Smooth muscle cell (in vitro differentiated cells): ENCODE measurements around the gene CTNND2. TPM values are rescaled to one million over a fixed set of nuclear protein-coding genes. Genes with fewer than 3 reads are reported as not detected.

Experiments used
- DNase-seq: peaks from one replicate; lab custom pipeline; 2025; ENCODE audit not compliant: unreplicated experiment; lab: John Stamatoyannopoulos, UW
- H2AFZ ChIP-seq: fragments of 200-600 bp; sonication (generic); 2 replicates; pipeline ENCODE4 v1.6.0; 2016; ENCODE audit warnings: antibody characterized with exemption, low read depth, mild to moderate bottlenecking
- H3F3A ChIP-seq: fragments of 200-600 bp; sonication (generic); 2 replicates; pipeline ENCODE4 v1.6.0; 2017; ENCODE audit warnings: antibody characterized with exemption, low read depth
- H3K27ac ChIP-seq: fragments of 200-600 bp; sonication (generic); 2 replicates; pipeline ENCODE4 v1.5.1; 2016; ENCODE audit warnings: low read depth, mild to moderate bottlenecking
- H3K27me3 ChIP-seq: fragments of 200-600 bp; sonication (generic); 2 replicates; pipeline ENCODE4 v1.6.1; 2016; ENCODE audit warnings: low read depth, mild to moderate bottlenecking
- H3K36me3 ChIP-seq: fragments of 200-600 bp; sonication (generic); 2 replicates; pipeline ENCODE4 v1.5.1; 2016; ENCODE audit warnings: low read depth
- H3K4me1 ChIP-seq: fragments of 200-600 bp; sonication (generic); 2 replicates; pipeline ENCODE4 v1.5.1; 2016; ENCODE audit warnings: low read depth
- H3K4me2 ChIP-seq: fragments of 200-600 bp; sonication (generic); 2 replicates; pipeline ENCODE4 v1.6.0; 2016; ENCODE audit warnings: mild to moderate bottlenecking
- H3K4me3 ChIP-seq: fragments of 200-600 bp; sonication (generic); 2 replicates; pipeline ENCODE4 v1.5.1; 2016; ENCODE audit warnings: mild to moderate bottlenecking
- H3K79me2 ChIP-seq: fragments of 200-600 bp; sonication (generic); 2 replicates; pipeline ENCODE4 v1.6.0; 2016; ENCODE audit warnings: low read depth, mild to moderate bottlenecking
- H3K9ac ChIP-seq: fragments of 200-600 bp; sonication (generic); 2 replicates; pipeline ENCODE4 v1.6.0; 2016; ENCODE audit warnings: low read depth
- H3K9me3 ChIP-seq: fragments of 200-600 bp; sonication (generic); replicated peaks from 2 replicates; pipeline ENCODE4 v1.5.1; 2016; ENCODE audit warnings: low read depth
- H4K20me1 ChIP-seq: fragments of 200-600 bp; sonication (generic); 2 replicates; pipeline ENCODE4 v1.6.0; 2016; ENCODE audit warnings: low read depth
- WGBS: methylation state at CpG from one replicate; pipeline ENCODE4 v1.1.7; 2016; ENCODE audit warnings: low lambda C conversion rate; 5-methylcytosine and 5-hydroxymethylcytosine counted together
- polyA plus RNA-seq: library from polyadenylated mRNA; unstranded; fragments of >200 nt; fragmentation: Nextera tagmentation; extraction: Ambion mirVana; gene quantifications from 2 replicates; pipeline ENCODE4 v1.2.1, GENCODE V29; 2016
- total RNA-seq: library from RNA; depleted of rRNA; stranded (reverse); fragments of >200 nt; gene quantifications from 2 replicates; pipeline ENCODE4 v1.2.3, GENCODE V29; 2014
- TF ChIP-seq, protein P1 (sequence below): fragments of 200-600 bp; sonication (generic); IDR thresholded peaks from 2 replicates; pipeline ENCODE4 v1.5.1; 2017; ENCODE audit warnings: borderline replicate concordance, mild to moderate bottlenecking, antibody characterized with exemption; ENCODE audit not compliant: insufficient read depth, poor library complexity, severe bottlenecking

The CTNND2 gene
- total and polyA plus RNA-seq, 2 experiments from 2014 or later = 2.7 to 5.8 TPM

DNA sequence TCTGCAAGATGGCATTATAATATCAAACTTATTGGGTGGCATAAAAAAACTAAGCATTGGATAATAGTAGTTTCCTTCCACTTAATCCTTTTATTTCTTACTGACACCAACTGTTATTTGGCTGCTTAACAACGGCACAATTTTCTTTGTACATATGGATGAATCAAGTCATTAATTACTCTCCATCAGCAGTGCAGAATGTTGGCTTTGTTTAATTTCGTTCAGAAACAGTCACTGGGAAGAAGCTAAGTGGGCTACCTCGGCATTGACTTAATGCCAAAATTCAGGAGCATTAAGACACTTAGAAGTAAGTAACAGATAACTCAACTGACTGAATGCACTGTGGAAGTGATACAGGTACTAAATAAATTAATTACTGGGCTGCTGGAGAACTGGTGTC lies 460.4 kb downstream of the CTNND2 start:
- H3K9ac ChIP-seq = no peak overlapping the region
- no peaks in the 10 kb centered on the region for H4K20me1 ChIP-seq
- no peaks in the 10 kb centered on the region for H3K79me2 ChIP-seq
- peaks cover 3% of the 10 kb centered on the region for H3K4me1 ChIP-seq
- H2AFZ ChIP-seq = no peak overlapping the region
- H3K36me3 ChIP-seq = no peaks in the 10 kb centered on the region
- H3K9me3 ChIP-seq = no peaks in the 10 kb centered on the region
- no peak overlapping the region for H3K4me3 ChIP-seq
- no peak overlapping the region for H3K27ac ChIP-seq
- no peak overlapping the region for H3K4me2 ChIP-seq
- no peaks in the 10 kb centered on the region for H3K27me3 ChIP-seq
- no peak for DNase-seq
- 74% methylated on average over 3 of the region's 3 CpGs for WGBS
- TF ChIP-seq, protein P1, sequence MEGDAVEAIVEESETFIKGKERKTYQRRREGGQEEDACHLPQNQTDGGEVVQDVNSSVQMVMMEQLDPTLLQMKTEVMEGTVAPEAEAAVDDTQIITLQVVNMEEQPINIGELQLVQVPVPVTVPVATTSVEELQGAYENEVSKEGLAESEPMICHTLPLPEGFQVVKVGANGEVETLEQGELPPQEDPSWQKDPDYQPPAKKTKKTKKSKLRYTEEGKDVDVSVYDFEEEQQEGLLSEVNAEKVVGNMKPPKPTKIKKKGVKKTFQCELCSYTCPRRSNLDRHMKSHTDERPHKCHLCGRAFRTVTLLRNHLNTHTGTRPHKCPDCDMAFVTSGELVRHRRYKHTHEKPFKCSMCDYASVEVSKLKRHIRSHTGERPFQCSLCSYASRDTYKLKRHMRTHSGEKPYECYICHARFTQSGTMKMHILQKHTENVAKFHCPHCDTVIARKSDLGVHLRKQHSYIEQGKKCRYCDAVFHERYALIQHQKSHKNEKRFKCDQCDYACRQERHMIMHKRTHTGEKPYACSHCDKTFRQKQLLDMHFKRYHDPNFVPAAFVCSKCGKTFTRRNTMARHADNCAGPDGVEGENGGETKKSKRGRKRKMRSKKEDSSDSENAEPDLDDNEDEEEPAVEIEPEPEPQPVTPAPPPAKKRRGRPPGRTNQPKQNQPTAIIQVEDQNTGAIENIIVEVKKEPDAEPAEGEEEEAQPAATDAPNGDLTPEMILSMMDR = no peak
- no peaks in the 10 kb centered on the region for H3F3A ChIP-seq

DNA sequence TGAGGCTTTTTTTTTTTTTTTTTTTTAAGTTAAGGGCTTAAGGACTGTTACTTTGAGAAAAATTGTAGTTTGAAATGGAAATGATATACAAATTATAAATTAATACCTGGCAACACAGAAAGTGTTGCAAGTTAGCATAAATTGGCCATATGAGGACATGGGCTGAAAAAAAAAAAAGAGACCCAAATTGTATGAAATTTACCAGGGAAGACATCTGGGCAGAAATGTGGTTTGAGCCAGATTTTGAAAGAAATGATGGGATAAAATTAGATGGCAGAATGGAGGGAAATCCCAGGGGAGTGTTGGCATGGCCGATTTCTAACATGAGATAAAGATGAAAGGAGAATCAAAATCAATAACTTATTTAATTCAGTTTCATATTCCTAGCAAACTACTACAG lies 472.1 kb downstream of the CTNND2 start:
- Histone ChIP-seq H4K20me1 (no peaks in the 10 kb centered on the region), H3K4me2 (no peak overlapping the region), H3F3A (no peaks in the 10 kb centered on the region), H3K27me3 (no peaks in the 10 kb centered on the region), H3K4me3 (no peak overlapping the region), H2AFZ (no peak overlapping the region), H3K79me2 (no peaks in the 10 kb centered on the region), H3K36me3 (no peaks in the 10 kb centered on the region), H3K4me1 (no peaks in the 10 kb centered on the region), H3K9ac (no peak overlapping the region), H3K27ac (no peak overlapping the region), H3K9me3 (no peaks in the 10 kb centered on the region)
- WGBS = 90% methylated on average over 1 of the region's 1 CpG
- DNase-seq = no peak
- TF ChIP-seq, protein P1 = no peak

- 85% methylated on average over 7 of the region's 7 CpGs for WGBS
- no peaks in the 10 kb centered on the region for H3K27me3 ChIP-seq
Measured at GRCh38 chr5:11429254-11429653, 475.0 kb downstream of the CTNND2 start.

GRCh38 chr5:11427569-11427968 lies 476.7 kb downstream of the CTNND2 start:
- H3K9ac ChIP-seq = no peak overlapping the region
- H3K9me3 ChIP-seq = no peaks in the 10 kb centered on the region
- DNase-seq = no peak
- H3K36me3 ChIP-seq = no peaks in the 10 kb centered on the region
- H3K4me1 ChIP-seq = no peaks in the 10 kb centered on the region
- WGBS = 93% methylated on average over 1 of the region's 1 CpG
- H3K79me2 ChIP-seq = no peaks in the 10 kb centered on the region
- TF ChIP-seq, protein P1 = no peak
- no peak overlapping the region for H2AFZ ChIP-seq
- no peaks in the 10 kb centered on the region for H3F3A ChIP-seq
- H3K27ac ChIP-seq = no peak overlapping the region
- H4K20me1 ChIP-seq = no peaks in the 10 kb centered on the region
- H3K27me3 ChIP-seq = no peaks in the 10 kb centered on the region
- no peak overlapping the region for H3K4me3 ChIP-seq
- H3K4me2 ChIP-seq = no peak overlapping the region

More at GRCh38 chr5:11429254-11429653, 475.0 kb downstream of the CTNND2 start:
- Histone ChIP-seq H3F3A (no peaks in the 10 kb centered on the region), H3K4me2 (no peak overlapping the region), H3K9ac (no peak overlapping the region), H3K9me3 (no peaks in the 10 kb centered on the region), H3K79me2 (no peaks in the 10 kb centered on the region), H3K36me3 (no peaks in the 10 kb centered on the region), H3K4me1 (no peaks in the 10 kb centered on the region), H3K4me3 (no peak overlapping the region), H4K20me1 (no peaks in the 10 kb centered on the region), H2AFZ (no peak overlapping the region), H3K27ac (no peak overlapping the region)
- DNase-seq = no peak
- TF ChIP-seq, protein P1 = no peak
